Mucosa of stomach (tissue), 1 donor: Measurements from ENCODE around the gene DLG4.

Source experiments
- H3K27me3 ChIP-seq: one replicate; pipeline ENCODE4 v1.7.0; 2013; ENCODE audit warnings: mild to moderate bottlenecking, low read length; ENCODE audit not compliant: control insufficient read depth, insufficient read depth
- H3K36me3 ChIP-seq: one replicate; pipeline ENCODE4 v1.7.0; 2013; ENCODE audit warnings: low read length; ENCODE audit not compliant: control insufficient read depth, insufficient read depth
- H3K4me1 ChIP-seq: one replicate; pipeline ENCODE4 v1.7.0; 2013; ENCODE audit warnings: mild to moderate bottlenecking, low read length; ENCODE audit not compliant: control insufficient read depth, insufficient read depth
- H3K4me3 ChIP-seq: one replicate; pipeline ENCODE4 v1.7.0; 2013; ENCODE audit warnings: low read length
- H3K9ac ChIP-seq: one replicate; pipeline ENCODE4 v1.7.0; 2013; ENCODE audit warnings: mild to moderate bottlenecking, low read length, moderate library complexity
- H3K9me3 ChIP-seq: one replicate; pipeline ENCODE4 v1.7.0; 2013; ENCODE audit warnings: mild to moderate bottlenecking, low read length, moderate library complexity; ENCODE audit not compliant: control insufficient read depth
- donor health status: Pancreatic carcinoma.

Gene DLG4

DNA sequence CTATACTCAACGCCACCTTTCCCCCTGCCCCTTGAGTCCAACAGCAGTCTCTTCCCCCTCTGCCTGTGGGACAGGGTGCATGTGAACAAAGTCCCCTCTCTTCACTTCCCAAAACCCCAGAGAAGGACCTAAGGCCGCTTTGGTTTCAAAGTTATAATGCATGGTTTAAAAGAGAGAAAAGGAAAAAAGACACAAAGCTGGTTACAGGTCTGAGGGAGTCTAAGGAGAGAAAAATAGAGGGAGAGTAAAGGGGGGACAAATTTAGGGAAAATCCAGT lies 23.8 kb upstream of the DLG4 start:
- peaks cover 19% of the 10 kb centered on the region for H3K4me1 ChIP-seq
- H3K9ac ChIP-seq = peak overlapping the region; percentile 90
- peaks cover 9% of the 10 kb centered on the region for H3K36me3 ChIP-seq
- no peaks in the 10 kb centered on the region for H3K9me3 ChIP-seq
- H3K4me3 ChIP-seq = peak overlapping the region; percentile 82
- no peaks in the 10 kb centered on the region for H3K27me3 ChIP-seq

- Histone ChIP-seq H3K4me1 (peaks cover 19% of the 10 kb centered on the region), H3K36me3 (peaks cover 9% of the 10 kb centered on the region)
Measured at GRCh38 chr17:7242717-7243452, 23.2 kb upstream of the DLG4 start.

GRCh38 chr17:7241783-7242716 lies 22.4 kb upstream of the DLG4 start, which contains the start of gene GABARAP:
GABARAP (minus strand) TSS chr17:7242449; CDS start chr17:7242330, 119 bp downstream.
- Histone ChIP-seq H3K4me1 (peaks cover 25% of the 10 kb centered on the region), H3K9me3 (no peaks in the 10 kb centered on the region), H3K27me3 (no peaks in the 10 kb centered on the region), H3K9ac (peak within 1 kb of the TSS; percentile 90), H3K36me3 (peaks cover 9% of the 10 kb centered on the region), H3K4me3 (peak within 1 kb of the TSS; percentile 82)

More at GRCh38 chr17:7242717-7243452, 23.2 kb upstream of the DLG4 start:
- H3K27me3 ChIP-seq = no peaks in the 10 kb centered on the region
- H3K9ac ChIP-seq = peak overlapping the region; percentile 90
- H3K4me3 ChIP-seq = peak overlapping the region; percentile 82
- no peaks in the 10 kb centered on the region for H3K9me3 ChIP-seq

GRCh38 chr17:7241090-7241733 lies 21.6 kb upstream of the DLG4 start:
- Histone ChIP-seq H3K36me3 (peaks cover 9% of the 10 kb centered on the region), H3K4me3 (peak overlapping the region; percentile 82), H3K9ac (peak overlapping the region; percentile 90), H3K27me3 (no peaks in the 10 kb centered on the region), H3K9me3 (no peaks in the 10 kb centered on the region), H3K4me1 (peaks cover 27% of the 10 kb centered on the region)

DNA sequence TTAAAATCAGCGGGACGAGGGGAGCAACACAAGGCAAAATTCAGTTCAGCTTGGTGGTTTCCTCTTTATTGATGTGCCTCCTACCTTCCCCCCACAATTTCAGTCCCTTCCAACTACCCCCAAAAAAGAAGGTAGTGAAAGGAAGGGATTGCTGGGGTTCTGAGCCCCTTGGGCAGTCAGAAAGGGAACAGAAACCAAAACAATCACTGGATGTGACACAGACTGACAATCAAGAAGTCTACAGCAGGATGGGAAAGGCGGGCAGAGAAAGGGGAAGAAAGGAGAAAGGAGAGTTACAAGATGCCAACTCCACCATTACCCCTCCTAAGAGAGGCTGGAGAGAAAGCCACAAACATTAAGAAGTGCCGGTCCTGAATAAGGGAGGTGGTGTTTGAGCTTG lies 20.7 kb upstream of the DLG4 start:
- Histone ChIP-seq H3K9me3 (no peaks in the 10 kb centered on the region), H3K27me3 (no peaks in the 10 kb centered on the region), H3K9ac (no peak overlapping the region), H3K4me3 (no peak overlapping the region), H3K4me1 (peaks cover 32% of the 10 kb centered on the region), H3K36me3 (peaks cover 11% of the 10 kb centered on the region)

- H3K4me1 ChIP-seq = peaks cover 42% of the 10 kb centered on the region
- H3K36me3 ChIP-seq = peaks cover 10% of the 10 kb centered on the region
- H3K9me3 ChIP-seq = no peaks in the 10 kb centered on the region
- H3K4me3 ChIP-seq = peak within 1 kb of the TSS; percentile 69
- no peaks in the 10 kb centered on the region for H3K27me3 ChIP-seq
- H3K9ac ChIP-seq = peak within 1 kb of the TSS; percentile 93
Measured at GRCh38 chr17:7239091-7240027, 19.7 kb upstream of the DLG4 start, which contains the start of gene PHF23. PHF23 (minus strand) TSS chr17:7239457; CDS start chr17:7239279, 178 bp downstream.

DNA sequence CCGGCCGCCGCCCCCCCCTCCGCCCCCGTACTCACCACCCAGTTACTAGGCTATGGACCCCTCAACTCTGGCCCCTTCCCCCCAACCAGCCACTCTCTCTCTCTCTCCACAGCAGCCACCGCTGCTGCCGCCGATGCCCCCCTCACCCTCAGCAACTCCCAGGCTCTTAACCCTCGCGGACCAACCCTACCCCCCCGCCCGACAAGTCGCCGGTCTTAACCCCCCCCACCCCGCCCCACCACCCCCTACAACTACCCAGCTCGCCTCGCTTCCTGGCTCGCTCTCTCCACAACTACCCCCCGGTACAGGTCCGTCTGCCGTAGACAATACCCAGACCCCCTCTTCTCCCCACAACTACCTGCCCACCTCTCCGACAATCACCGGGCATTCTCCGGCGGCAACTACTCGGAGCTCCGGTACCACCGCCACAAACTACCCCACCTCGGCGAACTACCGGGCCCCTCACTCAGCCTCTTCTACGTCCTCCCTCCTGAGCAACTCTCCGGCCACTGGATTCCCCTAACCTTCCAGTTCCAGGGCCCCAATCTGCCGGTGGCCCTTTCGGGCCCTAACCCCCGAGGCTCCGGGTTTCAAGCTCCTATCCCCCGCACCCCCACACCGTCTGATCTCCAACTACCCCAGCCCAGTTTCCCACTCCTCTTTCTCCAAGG lies 18.9 kb upstream of the DLG4 start:
- Histone ChIP-seq H3K4me1 (peaks cover 42% of the 10 kb centered on the region), H3K9ac (peak overlapping the region; percentile 93), H3K27me3 (no peaks in the 10 kb centered on the region), H3K4me3 (peak overlapping the region; percentile 69), H3K36me3 (peaks cover 5% of the 10 kb centered on the region), H3K9me3 (no peaks in the 10 kb centered on the region)

- Histone ChIP-seq H3K9ac (peak overlapping the region; percentile 93), H3K9me3 (no peaks in the 10 kb centered on the region), H3K4me3 (peak overlapping the region; percentile 1), H3K36me3 (peaks cover 5% of the 10 kb centered on the region), H3K27me3 (no peaks in the 10 kb centered on the region), H3K4me1 (peaks cover 47% of the 10 kb centered on the region)
Measured at GRCh38 chr17:7237761-7238419, 18.3 kb upstream of the DLG4 start.

DNA sequence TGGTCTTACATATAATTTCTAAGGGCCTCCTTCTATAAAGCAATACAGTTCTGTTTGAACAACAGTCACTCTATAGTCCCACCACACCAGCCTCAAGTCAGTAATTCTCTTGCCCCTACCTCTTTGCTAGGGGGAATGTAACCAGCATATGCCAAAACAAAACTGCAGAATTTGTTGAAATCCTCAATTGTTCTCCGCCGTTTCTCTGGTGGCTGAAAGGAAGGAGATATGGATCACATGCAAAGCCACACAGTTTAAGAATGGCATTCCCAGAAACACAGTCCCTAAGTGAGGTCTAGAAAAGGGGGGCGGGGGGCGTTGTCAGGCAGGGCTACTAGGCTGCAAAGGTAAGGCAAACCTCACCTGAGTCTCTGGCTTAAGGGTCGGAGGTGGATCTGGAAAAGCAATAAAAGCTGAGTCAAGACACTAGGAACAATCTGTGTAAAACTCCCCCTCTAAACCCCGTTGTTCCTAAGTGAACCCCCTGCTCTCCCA lies 17.7 kb upstream of the DLG4 start:
- peaks cover 5% of the 10 kb centered on the region for H3K36me3 ChIP-seq
- H3K27me3 ChIP-seq = no peaks in the 10 kb centered on the region
- H3K4me1 ChIP-seq = peaks cover 47% of the 10 kb centered on the region
- peak overlapping the region; percentile 6 for H3K9ac ChIP-seq
- H3K9me3 ChIP-seq = no peaks in the 10 kb centered on the region
- H3K4me3 ChIP-seq = peak overlapping the region; percentile 1

GRCh38 chr17:7236808-7237207 lies 17.2 kb upstream of the DLG4 start:
- no peak overlapping the region for H3K9ac ChIP-seq
- H3K27me3 ChIP-seq = no peaks in the 10 kb centered on the region
- H3K4me1 ChIP-seq = peaks cover 47% of the 10 kb centered on the region
- H3K36me3 ChIP-seq = peaks cover 5% of the 10 kb centered on the region
- no peaks in the 10 kb centered on the region for H3K9me3 ChIP-seq
- H3K4me3 ChIP-seq = peak overlapping the region; percentile 1
